ENCODE data around the gene DDX39B. TPM values are rescaled to one million over a fixed set of nuclear protein-coding genes. Genes with fewer than 3 reads are reported as not detected.

The DDX39B gene
- polyA plus RNA-seq, 3 donors: 64.1 to 1,059 (median 67.8) TPM

DNA sequence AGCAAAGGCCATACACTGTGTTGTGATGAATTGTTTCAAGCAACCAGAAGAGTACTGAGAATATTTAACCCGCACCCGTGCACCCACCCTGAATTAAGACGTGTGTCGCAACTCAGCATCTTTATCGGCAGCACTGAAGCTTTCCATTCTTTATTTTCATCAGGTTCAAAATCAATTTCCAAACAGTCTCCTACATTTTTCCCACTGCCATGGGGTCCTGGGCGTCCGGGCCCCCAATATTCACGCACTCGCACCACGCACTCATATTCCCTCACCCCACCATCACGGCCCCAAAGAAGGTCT, 38.6 kb upstream of the DDX39B start:
- TF ChIP-seq, protein P1, sequence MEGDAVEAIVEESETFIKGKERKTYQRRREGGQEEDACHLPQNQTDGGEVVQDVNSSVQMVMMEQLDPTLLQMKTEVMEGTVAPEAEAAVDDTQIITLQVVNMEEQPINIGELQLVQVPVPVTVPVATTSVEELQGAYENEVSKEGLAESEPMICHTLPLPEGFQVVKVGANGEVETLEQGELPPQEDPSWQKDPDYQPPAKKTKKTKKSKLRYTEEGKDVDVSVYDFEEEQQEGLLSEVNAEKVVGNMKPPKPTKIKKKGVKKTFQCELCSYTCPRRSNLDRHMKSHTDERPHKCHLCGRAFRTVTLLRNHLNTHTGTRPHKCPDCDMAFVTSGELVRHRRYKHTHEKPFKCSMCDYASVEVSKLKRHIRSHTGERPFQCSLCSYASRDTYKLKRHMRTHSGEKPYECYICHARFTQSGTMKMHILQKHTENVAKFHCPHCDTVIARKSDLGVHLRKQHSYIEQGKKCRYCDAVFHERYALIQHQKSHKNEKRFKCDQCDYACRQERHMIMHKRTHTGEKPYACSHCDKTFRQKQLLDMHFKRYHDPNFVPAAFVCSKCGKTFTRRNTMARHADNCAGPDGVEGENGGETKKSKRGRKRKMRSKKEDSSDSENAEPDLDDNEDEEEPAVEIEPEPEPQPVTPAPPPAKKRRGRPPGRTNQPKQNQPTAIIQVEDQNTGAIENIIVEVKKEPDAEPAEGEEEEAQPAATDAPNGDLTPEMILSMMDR (IDR thresholded peaks at IDR 0.05): no peak
- Mint-ChIP-seq H3K9me3 (peaks cover 0 to 3% (median 0%) of the 10 kb centered on the region in 7 donors), H3K4me3 (peak overlapping the region; percentile 93 to 95), H3K27me3 (ENCODE audit: low read depth in 3 of 3) (peaks cover 0 to 1% (median 1%) of the 10 kb centered on the region in 3 donors), H3K4me1 (peaks cover 88% of the 10 kb centered on the region), H3K27ac (peak overlapping the region; percentile 78 to 93 (median 88)), H3K36me3 (peaks cover 31 to 36% of the 10 kb centered on the region in 2 donors)
- DNase-seq: no peak
- Histone ChIP-seq H2AFZ (ENCODE audit: insufficient read depth, low read depth, low read length, poor library complexity, severe bottlenecking) (peak overlapping the region; percentile 88), H3K4me1 (ENCODE audit: control insufficient read depth in 1 of 2, insufficient read depth in 2 of 2, low read length in 2 of 2) (peaks cover 81 to 94% of the 10 kb centered on the region in 2 donors), H3K27me3 (ENCODE audit: control insufficient read depth in 2 of 2, insufficient read depth in 2 of 2, low read length in 2 of 2) (no peaks in the 10 kb centered on the region), H3K9me3 (replicated peaks in 1 of 2; ENCODE audit: control insufficient read depth in 1 of 2, insufficient read depth in 1 of 2, low read length in 2 of 2) (no peaks in the 10 kb centered on the region), H4K20me1 (ENCODE audit: insufficient read depth, low read length) (peaks cover 39% of the 10 kb centered on the region), H3K27ac (ENCODE audit: low read depth in 1 of 2, low read length in 2 of 2) (peak overlapping the region in 1 of 2 donors; percentile 75), H3K4me2 (replicated peaks; ENCODE audit: extremely low read depth, low read length, poor library complexity, severe bottlenecking) (peak overlapping the region; percentile 98), H3K4me3 (replicated peaks in 1 of 3; ENCODE audit: low read depth in 2 of 3, low read length in 3 of 3) (peak overlapping the region; percentile 83 to 94 (median 84)), H3K36me3 (replicated peaks in 1 of 2; ENCODE audit: control insufficient read depth in 1 of 2, insufficient read depth in 2 of 2, low read length in 2 of 2) (peaks cover 18 to 25% of the 10 kb centered on the region in 2 donors), H3K79me2 (ENCODE audit: insufficient read depth, low read length) (peaks cover 73% of the 10 kb centered on the region), H3K9ac (ENCODE audit: insufficient read depth, low read length, poor library complexity, severe bottlenecking) (peak overlapping the region; percentile 71)
- WGBS (ENCODE audit: insufficient coverage): 27% methylated on average over 11 of the region's 11 CpGs
- intact Hi-C loops (cut with micrococcal nuclease): loop anchor here in 1 of 2 donors (2.0 kb wide), 1 partner anchor 16 kb away; no protein-coding TSS in a partner anchor

DNA sequence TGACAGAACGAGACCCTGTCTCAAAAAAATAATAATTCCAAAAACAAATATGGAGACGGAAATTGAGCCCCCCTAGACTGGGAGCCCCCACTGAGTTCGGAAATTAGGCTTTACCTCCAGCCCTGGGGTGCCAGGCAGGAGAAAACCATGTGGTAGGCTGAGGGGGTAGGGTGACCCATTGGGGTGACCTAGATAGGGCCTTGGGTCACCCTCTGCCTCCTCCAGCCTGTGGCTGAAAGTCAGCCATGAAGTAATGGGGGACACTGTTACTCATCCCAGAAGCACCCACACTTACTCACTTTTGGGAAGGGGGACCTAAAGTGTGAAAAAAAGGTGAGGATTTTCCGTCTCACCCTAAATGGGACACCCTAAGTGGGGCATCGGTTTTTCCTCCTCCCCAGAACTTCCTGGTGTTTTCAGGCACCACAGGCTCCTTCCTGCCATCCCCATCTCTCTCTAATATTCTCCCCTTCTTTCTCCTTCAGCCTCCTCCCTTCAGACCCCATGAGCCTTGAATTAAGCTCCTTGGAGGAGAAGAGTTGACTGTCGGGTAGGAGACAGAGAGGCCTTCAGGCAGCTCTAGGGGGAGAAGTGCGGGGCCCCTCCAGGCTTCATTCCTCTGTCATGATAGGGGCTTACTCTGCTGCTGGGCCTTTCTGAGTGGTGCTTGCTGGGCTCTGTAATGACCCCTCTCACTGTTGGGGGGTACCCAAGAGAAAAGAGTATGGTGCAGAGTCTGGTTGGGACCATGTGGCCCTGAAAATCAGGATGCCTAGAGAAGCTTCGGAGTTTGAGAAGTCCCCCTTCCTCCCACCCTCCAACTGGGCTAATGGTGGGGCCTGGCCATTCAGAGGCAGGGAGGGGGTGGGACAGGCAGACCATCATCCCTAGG, 38.0 kb upstream of the DDX39B start:
- H3K27me3 Mint-ChIP-seq (ENCODE audit: low read depth in 3 of 3): peaks cover 0 to 2% (median 1%) of the 10 kb centered on the region in 3 donors
- peaks cover 88% of the 10 kb centered on the region for H3K4me1 Mint-ChIP-seq
- Histone ChIP-seq H3K4me1 (ENCODE audit: control insufficient read depth in 1 of 2, insufficient read depth in 2 of 2, low read length in 2 of 2) (peaks cover 81 to 94% of the 10 kb centered on the region in 2 donors), H2AFZ (ENCODE audit: insufficient read depth, low read depth, low read length, poor library complexity, severe bottlenecking) (peak overlapping the region; percentile 88), H3K9me3 (replicated peaks in 1 of 2; ENCODE audit: control insufficient read depth in 1 of 2, insufficient read depth in 1 of 2, low read length in 2 of 2) (no peaks in the 10 kb centered on the region), H4K20me1 (ENCODE audit: insufficient read depth, low read length) (peaks cover 39% of the 10 kb centered on the region), H3K4me2 (replicated peaks; ENCODE audit: extremely low read depth, low read length, poor library complexity, severe bottlenecking) (peak overlapping the region; percentile 98), H3K36me3 (replicated peaks in 1 of 2; ENCODE audit: control insufficient read depth in 1 of 2, insufficient read depth in 2 of 2, low read length in 2 of 2) (peaks cover 18 to 25% of the 10 kb centered on the region in 2 donors), H3K79me2 (ENCODE audit: insufficient read depth, low read length) (peaks cover 75% of the 10 kb centered on the region), H3K9ac (ENCODE audit: insufficient read depth, low read length, poor library complexity, severe bottlenecking) (peak overlapping the region; percentile 71), H3K4me3 (replicated peaks in 1 of 3; ENCODE audit: low read depth in 2 of 3, low read length in 3 of 3) (peak overlapping the region in 2 of 3 experiments; percentile 84 to 94), H3K27ac (ENCODE audit: low read depth in 1 of 2, low read length in 2 of 2) (no peak overlapping the region), H3K27me3 (ENCODE audit: control insufficient read depth in 2 of 2, insufficient read depth in 2 of 2, low read length in 2 of 2) (no peaks in the 10 kb centered on the region)
- peaks cover 31 to 36% of the 10 kb centered on the region in 2 donors for H3K36me3 Mint-ChIP-seq
- peak overlapping the region; percentile 93 to 95 for H3K4me3 Mint-ChIP-seq
- TF ChIP-seq, protein P1 (IDR thresholded peaks at IDR 0.05): no peak
- intact Hi-C loops (cut with micrococcal nuclease): loop anchor here in 1 of 2 donors (2.0 kb wide), 1 partner anchor 17 kb away; no protein-coding TSS in a partner anchor
- peak overlapping the region in 6 of 7 donors; percentile 28 to 93 (median 82) for H3K27ac Mint-ChIP-seq
- peaks cover 0 to 3% (median 0%) of the 10 kb centered on the region in 7 donors for H3K9me3 Mint-ChIP-seq
- WGBS (ENCODE audit: insufficient coverage): 100% methylated on average over 1 of the region's 8 CpGs
- peak in 1 of 3 donors; percentile 30 for DNase-seq

Data from CD14-positive monocyte (primary cell).